Measurements from ENCODE around the gene TCAP.

The TCAP gene

GRCh38 chr17:39636927-39637736, 28.0 kb upstream of the TCAP start, which contains the start of gene STARD3:
STARD3 (plus strand) TSS chr17:39637144; CDS start chr17:39653532, 16,388 bp downstream.
- Histone ChIP-seq H3K27me3 (ENCODE audit: control insufficient read depth, low read length) (no peaks in the 10 kb centered on the region), H3K36me3 (ENCODE audit: control insufficient read depth, low read length) (peaks cover 9% of the 10 kb centered on the region; the same call in 1 of the 2 replicates), H4K20me1 (ENCODE audit: control insufficient read depth, insufficient read depth, low read depth, low read length) (0 out of 2 replicates have a peak, but pooled peaks cover 2% of the 10 kb centered on the region), H3K4me1 (ENCODE audit: control insufficient read depth, low read length) (peaks cover 29% of the 10 kb centered on the region), H3K4me2 (ENCODE audit: low read length) (peak within 1 kb of the TSS; percentile 99), H3K79me2 (ENCODE audit: control insufficient read depth, low read length) (peaks cover 53% of the 10 kb centered on the region), H3K27ac (ENCODE audit: low read depth, low read length) (peak within 1 kb of the TSS; percentile 62), H3K9me3 (ENCODE audit: control insufficient read depth, insufficient read depth, low read length) (no peaks in the 10 kb centered on the region), H3K9me2 (replicated peaks; ENCODE audit: control insufficient read depth, low read length) (no peaks in the 10 kb centered on the region), H3F3A (ENCODE audit: control insufficient read depth, insufficient read depth) (no peaks in the 10 kb centered on the region), H3K4me3 (ENCODE audit: low read length) (peak within 1 kb of the TSS; percentile 99)
- TF ChIP-seq EZH2phosphoT487 (IDR thresholded peaks at IDR 0.05; ENCODE audit: borderline replicate concordance, low read length) (no peak), CTCF (IDR thresholded peaks at IDR 0.05; ENCODE audit: low read depth, low read length, poor library complexity, severe bottlenecking) (peak; percentile 28)

GRCh38 chr17:39638317-39638716, 26.8 kb upstream of the TCAP start:
- peak overlapping the region; percentile 99 for H3K4me3 ChIP-seq (ENCODE audit: low read length)
- H3K4me1 ChIP-seq (ENCODE audit: control insufficient read depth, low read length), result peaks cover 29% of the 10 kb centered on the region
- H3K4me2 ChIP-seq (ENCODE audit: low read length), result peak overlapping the region; percentile 99
- no peaks in the 10 kb centered on the region for H3K9me3 ChIP-seq (ENCODE audit: control insufficient read depth, insufficient read depth, low read length)
- peaks cover 11% of the 10 kb centered on the region; the same call in 1 of the 2 replicates for H4K20me1 ChIP-seq (ENCODE audit: control insufficient read depth, insufficient read depth, low read depth, low read length)
- TF ChIP-seq CTCF (IDR thresholded peaks at IDR 0.05; ENCODE audit: low read depth, low read length, poor library complexity, severe bottlenecking), result no peak
- TF ChIP-seq EZH2phosphoT487 (IDR thresholded peaks at IDR 0.05; ENCODE audit: borderline replicate concordance, low read length), result no peak
- H3K27me3 ChIP-seq (ENCODE audit: control insufficient read depth, low read length), result no peaks in the 10 kb centered on the region
- H3K9me2 ChIP-seq (replicated peaks; ENCODE audit: control insufficient read depth, low read length), result no peaks in the 10 kb centered on the region
- no peak overlapping the region for H3K27ac ChIP-seq (ENCODE audit: low read depth, low read length)
- H3F3A ChIP-seq (ENCODE audit: control insufficient read depth, insufficient read depth), result no peaks in the 10 kb centered on the region
- H3K36me3 ChIP-seq (ENCODE audit: control insufficient read depth, low read length), result peaks cover 9% of the 10 kb centered on the region; the same call in 1 of the 2 replicates
- peaks cover 65% of the 10 kb centered on the region for H3K79me2 ChIP-seq (ENCODE audit: control insufficient read depth, low read length)

GRCh38 chr17:39639043-39639442, 26.1 kb upstream of the TCAP start:
- H3K4me1 ChIP-seq (ENCODE audit: control insufficient read depth, low read length), result peaks cover 29% of the 10 kb centered on the region

More at GRCh38 chr17:39639043-39639442, 26.1 kb upstream of the TCAP start:
- H3F3A ChIP-seq (ENCODE audit: control insufficient read depth, insufficient read depth), result no peaks in the 10 kb centered on the region
- no peaks in the 10 kb centered on the region for H3K9me3 ChIP-seq (ENCODE audit: control insufficient read depth, insufficient read depth, low read length)
- no peak overlapping the region for H3K4me2 ChIP-seq (ENCODE audit: low read length)
- no peaks in the 10 kb centered on the region for H3K27me3 ChIP-seq (ENCODE audit: control insufficient read depth, low read length)
- no peak for TF ChIP-seq EZH2phosphoT487 (IDR thresholded peaks at IDR 0.05; ENCODE audit: borderline replicate concordance, low read length)
- TF ChIP-seq CTCF (IDR thresholded peaks at IDR 0.05; ENCODE audit: low read depth, low read length, poor library complexity, severe bottlenecking), result no peak
- H3K4me3 ChIP-seq (ENCODE audit: low read length), result no peak overlapping the region
- H3K9me2 ChIP-seq (replicated peaks; ENCODE audit: control insufficient read depth, low read length), result no peaks in the 10 kb centered on the region
- peaks cover 9% of the 10 kb centered on the region; the same call in 1 of the 2 replicates for H3K36me3 ChIP-seq (ENCODE audit: control insufficient read depth, low read length)
- peaks cover 72% of the 10 kb centered on the region for H3K79me2 ChIP-seq (ENCODE audit: control insufficient read depth, low read length)
- no peak overlapping the region for H3K27ac ChIP-seq (ENCODE audit: low read depth, low read length)
- H4K20me1 ChIP-seq (ENCODE audit: control insufficient read depth, insufficient read depth, low read depth, low read length), result peaks cover 12% of the 10 kb centered on the region; the same call in 1 of the 2 replicates

Data from DOHH2 (cell line).